DOHH2 (cell line): ENCODE data around the gene CYP3A5.

Experiments used
- H3F3A ChIP-seq: fragments of 200-600 bp; sonication (generic), shearing (Covaris generic); 2 replicates; pipeline ENCODE4 v1.6.0; 2016; ENCODE audit warnings: antibody characterized with exemption, mild to moderate bottlenecking; ENCODE audit not compliant: control insufficient read depth, insufficient read depth
- H3K27ac ChIP-seq: fragments of 200-600 bp; sonication (generic); 2 replicates; pipeline ENCODE4 v1.5.1; 2014; ENCODE audit warnings: low read depth, mild to moderate bottlenecking, low read length, moderate library complexity
- H3K27me3 ChIP-seq: fragments of 200-600 bp; sonication (generic); 2 replicates; pipeline ENCODE4 v1.6.1; 2014; ENCODE audit warnings: mild to moderate bottlenecking, low read length, mixed read lengths; ENCODE audit not compliant: control insufficient read depth
- H3K36me3 ChIP-seq: fragments of 200-600 bp; sonication (generic); 2 replicates; pipeline ENCODE4 v1.6.1; 2014; ENCODE audit warnings: mild to moderate bottlenecking, low read length, moderate library complexity, mixed read lengths; ENCODE audit not compliant: control insufficient read depth
- H3K4me1 ChIP-seq: fragments of 200-600 bp; sonication (generic); 2 replicates; pipeline ENCODE4 v1.6.1; 2014; ENCODE audit warnings: mild to moderate bottlenecking, low read length, mixed read lengths; ENCODE audit not compliant: control insufficient read depth
- H3K4me2 ChIP-seq: fragments of 200-600 bp; sonication (generic); 2 replicates; pipeline ENCODE4 v1.6.0; 2014; ENCODE audit warnings: mild to moderate bottlenecking, low read length, moderate library complexity
- H3K4me3 ChIP-seq: fragments of 200-600 bp; sonication (generic); 2 replicates; pipeline ENCODE4 v1.5.1; 2014; ENCODE audit warnings: mild to moderate bottlenecking, low read length, mixed read lengths
- H3K79me2 ChIP-seq: fragments of 200-600 bp; sonication (generic); 2 replicates; pipeline ENCODE4 v1.6.1; 2014; ENCODE audit warnings: mild to moderate bottlenecking, low read length, mixed read lengths; ENCODE audit not compliant: control insufficient read depth
- H3K9me2 ChIP-seq: fragments of 200-600 bp; sonication (generic); replicated peaks from 2 replicates; pipeline ENCODE4 v1.6.1; 2014; ENCODE audit warnings: mild to moderate bottlenecking, low read length, mixed read lengths; ENCODE audit not compliant: control insufficient read depth
- H3K9me3 ChIP-seq: fragments of 200-600 bp; sonication (generic); 2 replicates; pipeline ENCODE4 v1.6.1; 2014; ENCODE audit warnings: antibody characterized with exemption, low read length, mixed read lengths; ENCODE audit not compliant: control insufficient read depth, insufficient read depth
- H4K20me1 ChIP-seq: fragments of 200-600 bp; sonication (generic); 2 replicates; pipeline ENCODE4 v1.6.0; 2014; ENCODE audit warnings: low read depth, mild to moderate bottlenecking, antibody characterized with exemption, low read length, moderate library complexity; ENCODE audit not compliant: control insufficient read depth, insufficient read depth
- CTCF ChIP-seq: fragments of 200-600 bp; sonication (generic); IDR thresholded peaks from one replicate; pipeline ENCODE4 v1.5.1; 2014; ENCODE audit warnings: antibody characterized with exemption, mild to moderate bottlenecking, low read depth, low read length; ENCODE audit not compliant: poor library complexity, severe bottlenecking
- EZH2phosphoT487 ChIP-seq: fragments of 200-600 bp; sonication (generic); IDR thresholded peaks from 2 replicates; pipeline ENCODE4 v1.6.1; 2017; ENCODE audit warnings: borderline replicate concordance, mild to moderate bottlenecking, antibody characterized with exemption, low read length, moderate library complexity, mixed read lengths

Gene CYP3A5

DNA sequence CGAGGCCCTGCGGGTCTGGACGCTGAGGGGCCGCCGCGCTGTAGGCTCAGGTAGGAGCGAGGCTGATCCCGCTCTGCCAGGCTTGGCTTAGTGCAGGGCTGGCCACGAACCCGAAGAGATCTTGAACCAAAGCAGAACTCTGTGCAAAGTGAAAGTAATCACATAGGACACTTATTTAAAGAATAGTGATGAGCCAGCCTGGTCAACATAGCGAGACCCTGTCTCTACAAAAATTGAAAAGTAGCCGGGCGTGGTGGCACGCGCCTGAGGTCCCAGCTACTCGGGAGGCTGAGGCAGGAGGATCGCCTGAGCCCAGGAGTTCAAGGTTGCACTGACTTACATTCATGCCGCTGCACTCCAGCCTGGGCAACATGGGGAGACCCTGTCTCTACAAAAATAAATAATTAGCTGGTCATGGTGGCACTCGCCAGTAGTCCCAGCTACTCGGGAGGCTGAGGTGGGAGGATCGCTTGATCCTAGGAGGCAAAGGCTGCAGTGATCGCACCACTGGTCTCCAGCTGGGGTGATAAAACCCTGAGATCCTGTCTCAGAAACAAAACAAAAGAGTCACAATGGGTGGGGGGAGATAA lies 62.5 kb downstream of the CYP3A5 start:
- H3K4me2 ChIP-seq = peak overlapping the region; percentile 89
- H3K4me3 ChIP-seq = peak overlapping the region; percentile 90
- no peaks in the 10 kb centered on the region for H3K27me3 ChIP-seq
- no peak for TF ChIP-seq CTCF
- no peak for TF ChIP-seq EZH2phosphoT487
- H3K79me2 ChIP-seq = peaks cover 30% of the 10 kb centered on the region
- H3K27ac ChIP-seq = peak overlapping the region; percentile 22; the same call in 1 of the 2 replicates
- H3F3A ChIP-seq = peaks cover 7% of the 10 kb centered on the region; the same call in 1 of the 2 replicates
- H4K20me1 ChIP-seq = 0 out of 2 replicates have a peak, but pooled peaks cover 7% of the 10 kb centered on the region
- peaks cover 48% of the 10 kb centered on the region for H3K36me3 ChIP-seq
- no peaks in the 10 kb centered on the region for H3K9me2 ChIP-seq
- no peaks in the 10 kb centered on the region for H3K9me3 ChIP-seq
- peaks cover 22% of the 10 kb centered on the region for H3K4me1 ChIP-seq

- H3K36me3 ChIP-seq = peaks cover 42% of the 10 kb centered on the region
- H3K9me2 ChIP-seq = no peaks in the 10 kb centered on the region
- H3K4me3 ChIP-seq = peak within 1 kb of the TSS; percentile 90
- 0 out of 2 replicates have a peak, but pooled peaks cover 7% of the 10 kb centered on the region for H4K20me1 ChIP-seq
- H3K4me1 ChIP-seq = peaks cover 22% of the 10 kb centered on the region
- peak within 1 kb of the TSS; percentile 22; the same call in 1 of the 2 replicates for H3K27ac ChIP-seq
- peaks cover 30% of the 10 kb centered on the region for H3K79me2 ChIP-seq
- TF ChIP-seq CTCF (peak; percentile 84), EZH2phosphoT487 (no peak)
- peaks cover 7% of the 10 kb centered on the region; the same call in 1 of the 2 replicates for H3F3A ChIP-seq
- H3K4me2 ChIP-seq = peak within 1 kb of the TSS; percentile 89
- no peaks in the 10 kb centered on the region for H3K9me3 ChIP-seq
- 0 out of 2 replicates have a peak, but pooled peaks cover 3% of the 10 kb centered on the region for H3K27me3 ChIP-seq
Measured at GRCh38 chr7:99616359-99617191, 63.2 kb downstream of the CYP3A5 start, which contains the start of gene ZSCAN25. Gene ZSCAN25 (plus strand): TSS chr7:99616946. CDS start chr7:99619607, 2,661 bp downstream.

DNA sequence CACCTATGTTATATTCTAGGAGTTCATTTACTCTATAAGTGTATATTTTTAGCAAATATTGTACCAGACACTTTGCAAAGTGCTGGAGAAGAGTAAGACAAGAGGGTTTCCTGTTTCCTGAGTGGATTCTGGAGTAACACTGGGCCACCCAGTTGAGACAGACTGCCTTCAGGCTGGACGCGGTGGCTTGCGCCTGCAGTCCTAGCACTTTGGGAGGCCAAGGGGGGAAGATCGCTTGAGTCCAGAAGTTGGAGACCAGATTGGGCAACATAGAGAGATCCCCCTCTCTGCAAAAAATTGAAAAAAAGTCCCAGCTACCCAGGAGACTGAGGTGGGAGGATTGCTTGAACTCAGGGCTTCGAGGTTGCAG lies 63.8 kb downstream of the CYP3A5 start:
- Histone ChIP-seq H3K36me3 (peaks cover 36% of the 10 kb centered on the region), H3K9me3 (no peaks in the 10 kb centered on the region), H3K79me2 (peaks cover 30% of the 10 kb centered on the region), H3K27ac (no peak overlapping the region), H3K4me3 (peak overlapping the region; percentile 90), H3K27me3 (0 out of 2 replicates have a peak, but pooled peaks cover 4% of the 10 kb centered on the region), H3K4me1 (peaks cover 22% of the 10 kb centered on the region), H3K4me2 (peak overlapping the region; percentile 89), H4K20me1 (0 out of 2 replicates have a peak, but pooled peaks cover 7% of the 10 kb centered on the region), H3K9me2 (no peaks in the 10 kb centered on the region), H3F3A (peaks cover 7% of the 10 kb centered on the region; the same call in 1 of the 2 replicates)
- TF ChIP-seq CTCF (no peak), EZH2phosphoT487 (no peak)
